Measurements from ENCODE around the gene INF2.

The INF2 gene

DNA sequence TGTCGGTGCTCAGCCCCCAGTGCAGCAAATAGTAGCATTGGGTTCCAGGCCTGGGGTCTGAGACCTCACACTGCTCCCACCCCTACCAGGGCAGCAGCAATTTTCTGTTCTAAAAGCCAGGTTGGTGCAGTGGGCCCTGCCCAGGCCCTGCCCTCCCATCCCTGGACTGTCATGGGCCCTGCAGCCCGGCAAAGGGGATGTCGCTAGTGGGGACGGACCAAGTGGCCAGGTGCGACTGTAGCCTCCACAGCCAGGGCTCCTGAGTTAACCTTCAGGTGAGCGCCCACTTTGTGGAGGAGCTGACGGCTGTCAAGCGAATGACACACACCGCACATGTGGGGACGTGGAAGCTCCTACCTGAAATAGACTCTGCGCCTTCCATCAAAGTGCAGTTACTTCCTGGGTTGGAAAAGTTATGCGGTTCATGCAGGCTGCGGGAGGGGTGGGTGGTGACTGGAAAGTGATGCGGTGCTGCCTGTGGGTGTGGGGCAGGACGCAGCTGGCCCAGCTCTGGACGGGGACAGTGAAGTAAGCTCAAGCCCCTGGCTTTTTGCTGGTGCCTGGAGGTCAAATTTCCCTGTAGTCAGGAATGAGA is 1.5 kb downstream of the INF2 start:
- ChIA-PET CTCF (interaction anchor here (1.3 to 2.4 kb wide), 2 partner anchors 10 to 18 kb away, joined by 5 to 9 read pairs; no protein-coding TSS in a partner anchor), POLR2A (no interaction called here)
- TF ChIP-seq, protein P1, sequence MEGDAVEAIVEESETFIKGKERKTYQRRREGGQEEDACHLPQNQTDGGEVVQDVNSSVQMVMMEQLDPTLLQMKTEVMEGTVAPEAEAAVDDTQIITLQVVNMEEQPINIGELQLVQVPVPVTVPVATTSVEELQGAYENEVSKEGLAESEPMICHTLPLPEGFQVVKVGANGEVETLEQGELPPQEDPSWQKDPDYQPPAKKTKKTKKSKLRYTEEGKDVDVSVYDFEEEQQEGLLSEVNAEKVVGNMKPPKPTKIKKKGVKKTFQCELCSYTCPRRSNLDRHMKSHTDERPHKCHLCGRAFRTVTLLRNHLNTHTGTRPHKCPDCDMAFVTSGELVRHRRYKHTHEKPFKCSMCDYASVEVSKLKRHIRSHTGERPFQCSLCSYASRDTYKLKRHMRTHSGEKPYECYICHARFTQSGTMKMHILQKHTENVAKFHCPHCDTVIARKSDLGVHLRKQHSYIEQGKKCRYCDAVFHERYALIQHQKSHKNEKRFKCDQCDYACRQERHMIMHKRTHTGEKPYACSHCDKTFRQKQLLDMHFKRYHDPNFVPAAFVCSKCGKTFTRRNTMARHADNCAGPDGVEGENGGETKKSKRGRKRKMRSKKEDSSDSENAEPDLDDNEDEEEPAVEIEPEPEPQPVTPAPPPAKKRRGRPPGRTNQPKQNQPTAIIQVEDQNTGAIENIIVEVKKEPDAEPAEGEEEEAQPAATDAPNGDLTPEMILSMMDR (IDR thresholded peaks at IDR 0.05; ENCODE audit: control extremely low read depth, extremely low read depth, low read depth, missing control alignments): no peak
- DNase-seq (ENCODE audit: extremely low spot score): no peak

DNA sequence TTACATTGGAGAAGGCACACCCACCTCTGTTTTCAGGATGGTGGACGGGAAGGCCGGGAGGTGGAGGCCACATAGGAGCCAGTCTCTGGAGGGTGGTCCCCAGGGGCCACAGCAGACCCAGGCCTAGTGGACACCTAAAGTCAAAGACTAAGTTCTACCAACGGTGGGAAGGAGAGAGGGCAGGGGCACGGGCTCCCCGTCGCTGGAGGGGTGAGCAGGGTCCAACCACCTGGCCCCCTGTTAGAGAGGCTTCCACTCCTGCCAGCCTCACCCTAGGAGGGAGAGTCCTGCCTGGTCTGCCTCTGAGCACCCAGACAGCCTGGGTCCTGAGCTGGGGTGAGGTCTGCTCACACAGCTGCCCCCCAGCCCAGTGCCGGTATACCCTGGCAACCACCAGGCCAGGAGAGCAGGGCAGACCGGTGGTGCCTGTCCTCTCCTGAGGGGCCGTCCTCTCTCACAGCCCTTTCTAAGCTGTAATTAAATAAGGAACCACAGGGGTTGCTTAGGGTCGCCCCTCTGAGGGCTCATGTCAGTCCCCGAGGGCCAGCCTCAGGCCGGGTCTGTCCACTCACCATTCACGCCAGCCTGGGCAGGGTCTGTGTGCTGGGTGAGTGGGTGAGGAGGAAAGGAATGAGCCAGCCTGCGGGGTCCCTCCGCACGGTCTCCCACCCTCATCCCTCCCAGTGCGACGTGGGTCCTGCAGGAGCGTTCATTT is 2.3 kb downstream of the INF2 start:
- ChIA-PET POLR2A (no interaction called here), CTCF (interaction anchor here (1.1 to 2.4 kb wide), 2 partner anchors 14 to 17 kb away, joined by 3 to 9 read pairs; no protein-coding TSS in a partner anchor)
- DNase-seq (ENCODE audit: extremely low spot score): no peak
- TF ChIP-seq, protein P1 (IDR thresholded peaks at IDR 0.05; ENCODE audit: control extremely low read depth, extremely low read depth, low read depth, missing control alignments): no peak

DNA sequence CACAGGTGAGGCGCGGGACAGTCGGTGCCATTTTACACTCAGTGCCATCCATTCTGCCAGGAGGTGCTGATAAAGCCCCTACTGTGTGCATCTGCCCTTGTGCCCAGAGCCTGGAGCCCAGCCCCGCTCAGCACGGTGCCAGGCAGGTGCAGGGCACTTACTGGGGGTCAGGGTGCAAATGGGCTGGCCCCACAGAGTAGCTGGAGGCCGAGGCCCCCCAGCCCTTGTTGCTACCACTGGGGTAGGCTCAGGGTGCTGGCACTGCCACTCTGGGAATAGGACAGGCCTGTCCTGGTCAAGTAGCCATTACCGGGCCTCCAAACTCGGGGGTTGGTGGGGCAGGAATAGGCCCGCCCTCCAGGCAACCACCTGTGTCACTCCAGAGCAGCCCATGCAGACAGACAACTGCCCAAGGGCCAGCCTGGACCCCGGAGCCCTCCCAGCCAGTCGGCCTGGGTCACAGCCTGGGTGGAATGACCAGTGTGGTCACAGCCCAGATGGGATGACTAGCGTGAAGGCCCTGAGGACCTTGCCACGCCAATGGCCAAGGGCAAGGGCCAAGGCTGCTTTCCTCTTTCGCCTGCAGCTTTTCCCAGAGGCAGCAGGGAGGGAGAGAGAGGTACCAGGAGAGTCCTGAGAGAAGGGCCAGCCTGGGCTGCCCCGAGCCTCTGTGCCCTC is 3.0 kb downstream of the INF2 start:
- POLR2A ChIA-PET: no interaction called here
- TF ChIP-seq, protein P1 (IDR thresholded peaks at IDR 0.05; ENCODE audit: control extremely low read depth, extremely low read depth, low read depth, missing control alignments): no peak

DNA sequence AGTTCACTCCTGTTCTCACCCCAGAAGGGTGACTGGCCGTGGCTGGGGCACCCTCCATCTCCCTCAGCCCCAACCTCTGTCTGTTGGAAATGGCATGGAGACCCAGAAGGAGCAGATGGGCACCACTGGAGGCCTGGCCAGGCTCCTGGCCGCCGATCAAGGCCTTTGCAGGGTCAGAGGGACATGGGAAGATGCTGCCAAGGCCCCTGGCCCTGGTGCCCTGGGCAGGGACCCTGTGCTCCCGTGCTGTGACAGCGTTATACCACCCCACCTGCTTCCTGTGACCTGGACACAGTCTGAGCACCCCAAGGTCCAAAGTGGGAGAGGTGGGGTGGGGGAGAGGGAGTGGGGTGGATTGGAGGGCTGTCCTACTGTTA is 3.5 kb downstream of the INF2 start:
- POLR2A ChIA-PET: no interaction called here
- TF ChIP-seq, protein P1 (IDR thresholded peaks at IDR 0.05; ENCODE audit: control extremely low read depth, extremely low read depth, low read depth, missing control alignments): no peak
- CTCF ChIA-PET: interaction anchor here (1.1 to 2.5 kb wide), 3 partner anchors 12 to 16 kb away, joined by 3 to 8 read pairs (median 3); no protein-coding TSS in a partner anchor
- no peak for DNase-seq (ENCODE audit: extremely low spot score)

More for the DNA sequence above, 3.0 kb downstream of the INF2 start:
- no peak for DNase-seq (ENCODE audit: extremely low spot score)
- CTCF ChIA-PET: interaction anchor here (1.1 kb wide), 1 partner anchor 13 kb away, joined by 3 read pairs; no protein-coding TSS in a partner anchor

DNA sequence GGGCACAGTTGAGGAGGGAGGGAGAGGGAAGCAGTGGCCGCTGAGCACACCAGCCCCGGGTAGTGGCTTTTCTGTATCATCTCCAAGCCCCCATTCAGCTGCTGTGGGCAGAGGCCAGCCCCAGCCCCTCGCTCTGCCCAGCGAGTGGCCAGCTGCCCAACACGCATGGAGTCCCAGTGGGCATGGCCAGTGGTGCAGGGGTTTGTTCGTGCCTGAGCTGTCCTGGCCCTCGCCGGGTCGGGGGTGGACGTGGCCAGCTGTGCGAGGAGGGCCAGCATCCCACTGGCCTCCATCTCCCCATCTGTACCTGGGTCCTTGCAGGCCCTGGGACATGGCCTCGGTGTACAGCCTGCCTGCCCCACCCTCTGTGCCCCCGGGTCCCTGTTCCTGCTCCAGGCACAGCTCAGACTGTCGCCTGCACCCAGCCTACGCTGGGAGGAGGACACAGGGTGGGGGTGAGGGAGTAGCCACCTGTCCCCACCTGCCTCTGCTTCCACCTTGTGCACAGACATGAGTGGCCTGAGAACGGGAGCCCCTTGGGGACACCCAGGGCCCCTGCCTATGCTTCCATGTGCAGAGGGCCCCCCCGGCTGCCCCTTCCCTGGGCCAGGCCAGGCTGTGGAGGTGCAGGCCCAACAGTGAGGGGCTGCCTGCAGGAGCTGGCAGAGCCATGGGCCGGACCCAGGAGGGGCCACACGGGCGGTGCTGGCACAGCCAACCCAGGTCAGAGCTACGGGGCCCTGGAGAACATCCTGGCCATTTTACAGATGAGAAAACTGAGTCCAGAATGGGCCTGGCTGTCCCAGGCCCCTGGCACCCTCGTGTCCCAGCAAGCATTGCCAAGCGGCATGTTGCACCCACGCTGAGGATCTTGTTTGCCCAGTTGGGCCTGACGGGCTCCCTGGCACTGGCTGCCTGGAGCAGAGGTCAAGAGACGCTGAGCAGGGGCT is 4.3 kb downstream of the INF2 start:
- POLR2A ChIA-PET: no interaction called here
- TF ChIP-seq, protein P1 (IDR thresholded peaks at IDR 0.05; ENCODE audit: control extremely low read depth, extremely low read depth, low read depth, missing control alignments): no peak
- CTCF ChIA-PET: interaction anchor here (1.2 to 2.5 kb wide), 3 partner anchors 14 to 53 kb away, joined by 3 to 8 read pairs (median 4); no protein-coding TSS in a partner anchor
- no peak for DNase-seq (ENCODE audit: extremely low spot score)
